HG03342 (cell line): ENCODE measurements around the gene SYT13.
"Not testable (repeated sequence)": the region's sequence is repeated elsewhere in the genome, so short reads cannot be mapped to it uniquely, and the experiment has no call there.

Source experiments
- ATAC-seq: cut with Tn5 transposase; IDR thresholded peaks from one replicate; pipeline ENCODE4 v1.9.1; 2021; ENCODE audit warnings: mild to moderate bottlenecking, moderate library complexity; ENCODE audit not compliant: unreplicated experiment

The SYT13 gene

DNA sequence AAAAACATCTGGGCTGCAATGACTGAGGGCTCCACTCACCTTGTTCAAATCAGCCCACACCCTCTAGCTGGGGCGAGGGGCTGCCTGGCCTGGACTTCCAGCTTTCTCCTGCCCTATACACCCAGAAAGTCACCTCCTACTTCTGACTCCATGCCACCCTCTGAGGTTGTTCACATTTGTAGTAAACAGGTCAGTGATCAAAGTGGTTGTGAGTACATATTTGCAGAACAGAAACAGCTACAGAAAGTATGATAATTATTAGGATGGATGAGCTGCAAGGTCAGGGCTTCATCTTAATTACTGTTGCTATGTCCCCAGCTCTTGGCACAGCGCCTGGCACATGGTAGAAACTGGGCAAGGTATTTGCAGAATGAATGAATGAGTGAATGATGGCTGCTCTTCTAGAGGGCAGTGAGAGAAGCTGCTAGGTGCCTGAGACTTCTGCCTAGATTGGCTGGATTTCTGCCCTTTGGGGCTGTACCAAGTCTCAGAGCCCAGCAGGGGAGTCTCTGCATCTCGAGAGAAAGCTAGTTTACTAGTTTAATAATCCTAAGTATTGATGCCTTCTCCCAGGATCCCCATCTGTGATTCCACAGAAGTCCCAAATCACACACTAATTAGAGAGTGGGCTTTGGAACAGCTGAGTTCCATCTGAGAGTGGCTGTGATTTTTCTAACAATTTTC is 36.0 kb downstream of the SYT13 start:
- no peak for ATAC-seq

DNA sequence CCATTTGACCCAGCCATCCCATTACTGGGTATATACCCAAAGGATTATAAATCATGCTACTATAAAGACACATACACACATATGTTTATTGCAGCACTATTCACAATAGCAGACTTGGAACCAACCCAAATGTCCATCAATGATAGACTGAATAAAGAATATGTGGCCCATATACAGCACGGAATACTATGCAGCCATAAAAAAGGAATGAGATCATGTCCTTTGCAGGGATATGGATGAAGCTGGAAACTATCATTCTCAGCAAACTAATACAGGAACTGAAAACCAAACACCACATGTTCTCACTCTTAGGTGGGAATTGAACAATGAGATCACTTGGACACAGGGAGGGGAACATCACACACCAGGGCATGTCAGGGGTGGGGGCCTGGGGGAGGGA is 36.8 kb downstream of the SYT13 start:
- ATAC-seq = not testable (repeated sequence)

DNA sequence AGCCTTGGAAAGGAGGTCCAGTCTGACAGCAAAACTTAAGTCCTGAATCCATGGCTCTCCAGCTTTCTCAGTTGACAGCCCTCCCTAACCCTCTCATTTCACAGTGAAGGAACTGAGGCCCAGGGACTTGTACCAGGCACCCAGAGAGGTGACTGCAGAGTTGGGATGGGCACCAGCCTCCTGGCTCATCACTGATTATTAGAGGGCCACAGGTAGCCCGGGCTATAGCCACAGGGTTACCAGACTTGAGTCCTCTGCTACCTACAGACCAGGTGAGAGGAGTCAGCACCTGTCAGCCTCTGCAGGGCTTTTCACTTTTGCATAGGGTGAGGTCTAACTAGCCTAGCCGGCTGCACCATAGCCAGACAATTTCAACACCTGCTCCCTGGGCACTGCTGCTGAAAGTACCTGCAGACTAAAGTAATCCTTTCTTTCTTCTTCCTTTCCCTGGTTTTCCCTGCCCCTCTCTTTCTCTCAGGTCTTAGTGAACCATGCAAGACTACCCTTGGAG is 37.6 kb downstream of the SYT13 start:
- ATAC-seq = no peak

DNA sequence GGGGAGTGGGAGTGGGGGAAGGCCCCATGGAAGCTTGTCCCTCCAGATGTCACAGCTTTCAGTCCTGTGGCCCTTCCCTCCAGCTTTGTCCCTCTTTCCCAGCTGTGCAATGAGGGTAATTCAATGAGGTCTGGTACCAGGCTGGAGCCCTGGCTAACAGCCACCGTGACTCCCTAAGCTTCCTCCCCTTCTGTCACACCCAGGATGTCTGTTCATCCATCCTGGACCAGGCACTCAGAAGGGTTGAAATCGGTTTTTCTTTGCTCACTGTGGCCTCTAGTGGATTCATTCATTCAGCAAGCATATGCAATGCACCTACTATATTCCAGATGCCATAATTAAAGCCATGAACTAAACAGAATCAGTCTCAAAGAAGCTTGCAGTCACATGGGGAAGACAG is 38.7 kb downstream of the SYT13 start:
- no peak for ATAC-seq

DNA sequence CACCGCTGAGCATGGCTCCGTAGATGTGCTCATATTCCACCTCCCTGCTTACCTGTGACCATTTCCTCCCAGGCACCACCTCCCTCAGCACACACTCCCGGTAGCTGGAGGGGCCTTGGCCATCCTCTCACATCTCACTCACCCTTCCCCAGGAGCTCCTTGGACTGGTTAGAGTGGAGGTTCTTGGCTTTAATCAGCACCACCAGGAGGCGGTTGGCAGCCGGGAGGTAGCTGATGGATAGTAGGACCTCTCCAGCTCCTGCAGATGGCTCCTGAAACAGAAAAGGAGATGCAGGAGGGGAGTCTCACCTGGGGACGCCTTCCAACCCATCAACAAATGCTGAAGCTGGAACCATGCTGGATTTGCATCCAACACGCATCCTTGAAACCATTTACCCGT is 39.9 kb downstream of the SYT13 start:
- ATAC-seq = no peak

DNA sequence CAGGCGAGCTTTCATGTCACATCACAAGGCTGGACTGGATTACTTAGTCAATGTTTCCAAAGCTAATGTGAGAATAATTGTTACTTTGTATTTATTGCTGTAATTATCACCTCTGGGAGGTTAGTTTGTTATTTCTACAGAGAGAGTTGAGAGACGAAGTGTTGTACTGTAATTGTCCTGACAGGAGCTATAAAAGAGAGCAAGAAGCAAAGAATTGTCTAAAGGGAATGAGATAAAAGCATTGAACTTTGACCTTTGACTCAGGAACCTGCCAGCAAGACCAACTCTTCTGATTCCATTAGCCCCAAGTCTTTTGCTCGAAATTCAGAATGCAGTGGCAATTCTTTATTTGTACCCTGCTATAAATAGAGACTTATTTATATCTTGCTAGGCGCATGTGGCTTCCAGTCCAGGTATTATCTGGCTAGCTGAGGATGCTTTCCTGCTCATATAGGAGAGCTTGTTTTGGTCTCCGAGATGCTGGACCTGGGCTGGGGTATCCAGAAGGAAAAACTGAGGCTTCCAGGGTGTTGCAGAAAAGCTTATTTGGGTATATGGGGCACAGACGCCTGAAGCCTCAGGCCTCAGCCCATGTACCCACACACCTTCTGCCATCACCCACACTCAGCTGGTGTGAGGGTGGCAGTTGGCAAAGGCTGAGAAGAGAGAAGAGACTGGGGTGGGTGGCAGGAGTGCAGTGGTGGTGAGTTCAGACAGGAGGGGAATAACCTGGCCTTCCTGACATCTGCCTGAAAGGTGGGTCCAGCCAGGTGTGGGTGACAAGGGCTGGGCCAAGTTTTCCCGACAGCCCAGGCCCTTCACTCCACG is 40.7 kb downstream of the SYT13 start:
- ATAC-seq = no peak

DNA sequence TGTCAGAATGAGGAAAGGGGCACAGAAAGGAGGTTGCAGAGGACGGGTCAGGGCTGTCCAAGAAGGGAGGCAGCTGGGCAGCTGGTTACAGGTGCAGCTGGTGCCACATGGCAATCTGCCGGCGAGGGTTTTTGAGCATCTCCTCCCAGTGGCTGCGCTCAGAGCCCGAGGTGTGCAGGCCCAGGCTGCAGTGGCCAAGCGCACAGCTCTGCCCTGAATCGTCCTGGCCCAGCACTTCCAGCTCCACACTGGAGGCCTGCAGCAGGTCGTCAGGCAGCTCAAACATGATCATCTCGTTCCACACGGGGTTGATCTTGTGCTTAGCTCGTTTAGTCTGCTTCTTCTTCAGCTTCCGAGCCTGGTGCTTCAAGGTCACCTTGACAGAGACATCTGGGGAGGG is 42.2 kb downstream of the SYT13 start:
- no peak for ATAC-seq

DNA sequence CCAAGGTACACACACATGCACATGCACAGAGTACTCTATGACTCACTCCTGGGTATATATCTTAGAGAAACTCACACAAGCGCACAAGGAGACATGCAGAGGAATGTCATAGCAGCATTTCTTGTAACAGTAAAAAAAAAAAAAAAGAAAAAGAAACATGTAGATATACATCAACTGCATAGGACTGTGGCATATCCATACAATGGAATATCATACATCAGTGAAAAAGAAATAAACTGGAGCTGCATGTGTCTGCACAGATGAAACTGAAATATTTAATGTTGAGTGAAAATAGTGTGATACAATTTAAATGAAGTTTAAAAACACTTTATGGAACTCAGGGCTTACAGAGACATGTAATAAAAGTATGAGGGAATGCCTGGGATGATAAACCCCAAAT is 46.4 kb downstream of the SYT13 start:
- ATAC-seq = no peak

DNA sequence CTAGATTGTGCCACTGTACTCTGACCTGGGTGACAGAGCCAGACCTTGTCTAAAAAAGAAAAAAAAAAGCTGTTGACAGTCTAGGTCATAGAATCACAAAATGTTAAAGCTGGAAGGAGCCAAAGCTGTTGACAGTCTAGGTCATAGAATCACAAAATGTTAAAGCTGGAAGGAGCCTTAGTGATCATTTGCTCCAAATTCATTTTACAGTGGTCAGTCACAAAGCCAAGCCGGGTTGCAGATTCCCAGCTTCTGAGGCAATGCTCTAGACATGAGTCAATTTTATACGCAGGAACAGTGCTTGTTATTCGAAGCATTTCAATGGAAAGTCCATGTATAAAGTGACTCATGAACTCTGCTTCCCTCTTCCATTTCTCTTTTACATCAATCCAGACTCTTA is 47.4 kb downstream of the SYT13 start:
- no peak for ATAC-seq

DNA sequence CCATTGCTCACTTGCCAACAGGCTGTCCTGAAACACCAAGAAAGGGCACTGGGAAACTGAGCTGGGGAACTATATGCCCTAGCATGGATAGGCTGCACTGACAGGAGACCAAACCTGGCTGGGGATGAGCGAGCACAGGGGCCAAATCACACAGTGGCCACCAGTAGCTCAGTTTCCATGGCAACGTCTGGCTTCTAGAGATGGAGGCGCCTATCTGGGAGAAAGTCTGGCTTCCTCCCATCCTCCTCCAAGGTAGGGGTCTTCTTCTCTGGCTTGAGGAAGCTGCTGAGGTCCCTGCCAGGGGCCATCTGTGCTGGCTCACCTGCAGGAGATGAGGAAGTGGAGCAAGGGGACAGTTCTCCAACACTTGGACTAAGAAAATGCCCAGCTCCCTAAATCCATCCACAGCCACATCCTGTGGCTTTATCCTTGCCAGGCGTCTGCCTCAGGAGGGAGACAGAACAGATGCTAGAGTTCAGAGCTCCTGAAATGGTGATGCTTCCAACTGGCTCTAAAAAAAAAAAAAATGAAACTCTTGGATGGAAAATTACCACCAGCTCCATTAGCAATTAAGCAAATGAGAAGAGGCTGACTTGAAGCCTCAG is 48.3 kb downstream of the SYT13 start:
- ATAC-seq = no peak

DNA sequence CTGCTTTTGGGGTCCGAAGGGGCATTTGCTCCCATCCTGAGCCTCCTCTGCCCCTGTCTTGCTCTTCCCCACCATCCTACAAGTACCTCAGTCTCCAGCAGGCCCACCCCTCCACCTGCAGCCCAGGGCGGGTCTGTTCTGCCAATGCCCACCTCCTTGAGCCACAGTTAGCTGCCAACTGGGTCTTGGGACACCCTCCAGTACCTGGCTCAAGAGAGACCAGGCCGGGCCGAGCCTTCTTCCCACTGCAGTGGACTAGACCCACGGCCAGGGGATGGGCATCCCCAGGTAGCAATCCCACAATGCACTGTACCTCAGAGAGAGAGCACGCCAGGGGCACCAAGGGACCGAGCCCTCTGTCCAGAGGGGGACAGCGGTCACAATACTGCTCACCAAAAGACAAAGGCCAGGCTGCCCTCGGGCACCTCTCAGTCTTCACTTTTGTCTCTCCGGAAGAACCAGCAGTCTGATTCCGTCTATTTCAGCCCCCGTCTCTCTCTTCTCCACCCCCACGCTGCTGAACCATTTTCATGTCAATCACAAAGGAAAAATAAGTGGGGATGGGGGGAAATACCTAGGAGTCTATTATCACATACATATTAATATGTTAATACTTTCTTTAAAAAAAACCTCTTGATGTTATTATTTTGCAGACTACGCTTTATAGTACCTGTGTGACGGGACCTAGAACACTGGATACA is 51.7 kb downstream of the SYT13 start:
- ATAC-seq = no peak

DNA sequence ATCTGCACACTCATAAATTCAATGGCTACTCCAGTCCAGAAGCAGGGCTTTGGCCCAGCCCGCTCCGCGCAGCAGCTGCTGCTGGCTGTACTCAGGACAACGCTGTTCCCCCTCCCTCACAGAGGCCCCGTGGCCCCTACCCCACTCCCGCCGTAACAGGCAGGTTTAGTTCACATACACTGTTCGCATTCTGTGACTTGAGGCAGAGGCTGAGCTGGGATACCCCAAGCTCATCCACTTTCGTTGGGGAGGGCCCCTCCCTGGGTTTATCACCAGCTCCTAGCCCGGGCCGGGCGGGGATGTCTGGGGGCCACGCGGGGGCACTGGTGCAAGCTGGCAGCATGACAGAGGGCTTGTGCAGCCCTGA is 52.4 kb downstream of the SYT13 start:
- no peak for ATAC-seq

DNA sequence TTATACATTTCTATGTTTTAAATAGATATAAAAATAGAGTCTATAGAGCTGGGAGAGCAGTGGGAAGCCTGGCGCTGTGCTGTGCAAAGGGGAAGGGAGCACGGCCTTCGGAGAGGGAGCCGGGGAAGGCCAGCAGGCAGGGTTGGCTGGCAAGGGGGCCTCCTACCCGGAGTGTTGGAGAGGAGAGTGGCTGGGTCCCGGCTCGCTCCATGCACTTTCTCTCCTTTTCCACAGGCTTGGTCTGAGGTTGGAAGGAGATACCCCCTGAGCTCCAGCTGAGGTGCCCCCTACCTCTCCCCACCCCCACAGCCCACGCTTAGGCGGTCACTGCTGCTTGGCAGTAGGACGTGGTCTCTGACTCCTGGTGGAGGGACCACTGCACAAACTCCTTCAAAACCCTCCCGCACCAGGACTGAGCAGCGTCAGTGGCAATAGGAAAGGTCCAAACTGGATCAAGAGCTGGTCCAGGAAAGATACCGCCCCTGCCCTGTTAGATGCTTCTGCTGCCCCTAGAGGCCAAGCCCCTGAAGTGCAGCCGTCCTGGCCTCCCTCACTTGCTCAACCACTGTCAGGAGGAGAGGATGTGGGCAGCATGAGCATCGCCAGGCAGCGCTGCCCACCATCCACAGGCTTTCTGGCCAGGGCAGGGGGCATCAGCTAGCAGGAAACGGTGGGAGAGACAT is 52.9 kb downstream of the SYT13 start:
- no peak for ATAC-seq

DNA sequence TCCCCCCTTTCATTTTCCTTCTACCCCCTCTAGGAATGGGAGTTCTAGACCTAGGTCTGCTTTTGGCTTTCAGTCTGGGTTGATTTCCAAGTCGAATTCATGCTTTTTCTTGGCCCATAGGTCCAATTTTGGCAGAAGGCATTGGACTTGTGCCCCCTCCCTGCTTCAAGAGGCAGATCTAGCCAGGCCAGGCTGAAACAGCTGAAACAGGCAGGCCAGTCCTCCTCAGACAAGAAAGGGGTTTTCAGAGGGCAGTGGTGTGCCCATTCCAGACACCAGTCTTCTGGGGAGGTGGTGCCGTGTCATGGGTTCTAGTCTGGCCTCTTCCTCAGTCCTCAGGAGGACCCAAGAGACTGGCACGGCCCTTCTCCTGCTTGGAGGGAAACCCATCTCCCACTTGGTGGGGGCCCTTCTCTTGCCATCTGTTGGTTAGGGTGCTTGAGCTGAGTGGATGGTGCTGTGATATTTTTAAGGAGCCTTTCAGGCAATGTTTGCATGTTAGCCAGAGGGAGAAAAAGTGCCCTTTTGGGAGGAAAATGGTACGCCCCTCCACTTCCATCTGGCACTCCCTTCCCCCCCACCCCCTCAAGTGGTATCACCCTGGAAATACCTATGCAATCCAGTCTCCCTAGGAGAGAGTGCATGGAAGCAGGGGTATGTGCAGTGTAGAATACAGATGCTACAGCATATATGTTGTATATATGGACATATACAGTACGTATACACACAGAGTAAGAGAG is 53.6 kb downstream of the SYT13 start:
- no peak for ATAC-seq

DNA sequence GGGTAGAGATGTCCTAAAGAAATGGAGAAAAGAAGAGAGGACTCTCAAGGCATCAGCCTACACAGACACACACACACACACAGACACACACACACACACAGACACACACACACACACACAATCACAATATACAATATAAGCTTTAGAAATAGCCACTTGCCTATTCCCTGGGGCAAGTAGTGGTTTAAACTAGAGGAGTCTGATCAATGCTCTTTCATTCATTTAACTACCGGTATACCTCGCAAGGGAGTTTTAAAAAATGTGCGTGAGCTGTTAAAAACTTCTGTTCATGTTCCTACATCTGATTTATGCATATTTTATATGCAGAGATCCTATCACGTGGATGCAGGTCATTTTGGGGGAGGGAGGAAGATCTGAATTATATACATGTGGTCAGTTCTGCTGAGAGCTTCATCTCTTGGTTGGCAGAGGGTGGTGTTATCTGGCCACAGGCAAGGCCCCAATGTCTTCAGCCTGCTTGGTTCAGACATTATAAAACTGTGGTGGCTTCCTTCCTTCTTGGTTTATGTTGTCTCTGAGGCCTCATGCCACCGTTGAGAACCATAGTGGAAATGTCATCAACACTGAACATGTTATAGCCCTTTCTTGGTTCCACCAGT is 56.6 kb downstream of the SYT13 start:
- ATAC-seq = no peak

DNA sequence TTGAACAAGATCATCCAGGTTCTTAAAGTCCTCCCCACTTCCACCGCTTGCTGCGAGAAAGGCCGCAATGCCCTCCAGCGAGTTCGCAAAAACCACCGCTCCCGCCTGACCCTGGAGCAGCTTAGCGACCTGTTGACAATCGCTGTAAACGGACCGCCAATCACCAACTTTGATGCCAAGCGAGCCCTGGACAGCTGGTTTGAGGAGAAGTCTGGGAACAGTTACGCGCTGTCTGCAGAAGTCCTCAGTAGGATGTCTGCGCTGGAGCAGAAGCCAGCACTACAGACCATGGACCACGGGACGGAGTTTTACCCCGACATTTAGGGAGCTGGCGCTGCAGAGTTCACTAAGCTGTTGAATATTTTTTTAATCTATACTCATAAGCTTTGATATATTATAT is 58.3 kb downstream of the SYT13 start:
- no peak for ATAC-seq

DNA sequence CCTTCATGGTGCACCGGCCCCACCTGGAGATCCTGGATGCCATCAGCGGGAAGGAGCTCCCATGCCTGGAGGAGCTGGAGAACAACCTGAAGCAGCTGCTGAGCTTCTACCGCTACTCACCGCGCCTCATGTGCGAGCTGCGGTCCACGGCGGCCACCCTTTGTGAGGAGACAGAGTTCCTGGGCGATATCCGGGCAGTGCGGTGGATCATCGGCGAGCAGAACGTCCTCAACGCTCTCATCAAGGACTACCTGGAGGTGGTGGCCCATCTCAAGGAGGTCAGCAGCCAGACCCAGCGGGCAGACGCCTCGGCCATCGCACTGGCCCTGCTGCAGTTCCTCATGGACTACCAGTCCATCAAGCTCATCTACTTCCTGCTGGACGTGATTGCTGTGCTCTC is 59.2 kb downstream of the SYT13 start:
- no peak for ATAC-seq

DNA sequence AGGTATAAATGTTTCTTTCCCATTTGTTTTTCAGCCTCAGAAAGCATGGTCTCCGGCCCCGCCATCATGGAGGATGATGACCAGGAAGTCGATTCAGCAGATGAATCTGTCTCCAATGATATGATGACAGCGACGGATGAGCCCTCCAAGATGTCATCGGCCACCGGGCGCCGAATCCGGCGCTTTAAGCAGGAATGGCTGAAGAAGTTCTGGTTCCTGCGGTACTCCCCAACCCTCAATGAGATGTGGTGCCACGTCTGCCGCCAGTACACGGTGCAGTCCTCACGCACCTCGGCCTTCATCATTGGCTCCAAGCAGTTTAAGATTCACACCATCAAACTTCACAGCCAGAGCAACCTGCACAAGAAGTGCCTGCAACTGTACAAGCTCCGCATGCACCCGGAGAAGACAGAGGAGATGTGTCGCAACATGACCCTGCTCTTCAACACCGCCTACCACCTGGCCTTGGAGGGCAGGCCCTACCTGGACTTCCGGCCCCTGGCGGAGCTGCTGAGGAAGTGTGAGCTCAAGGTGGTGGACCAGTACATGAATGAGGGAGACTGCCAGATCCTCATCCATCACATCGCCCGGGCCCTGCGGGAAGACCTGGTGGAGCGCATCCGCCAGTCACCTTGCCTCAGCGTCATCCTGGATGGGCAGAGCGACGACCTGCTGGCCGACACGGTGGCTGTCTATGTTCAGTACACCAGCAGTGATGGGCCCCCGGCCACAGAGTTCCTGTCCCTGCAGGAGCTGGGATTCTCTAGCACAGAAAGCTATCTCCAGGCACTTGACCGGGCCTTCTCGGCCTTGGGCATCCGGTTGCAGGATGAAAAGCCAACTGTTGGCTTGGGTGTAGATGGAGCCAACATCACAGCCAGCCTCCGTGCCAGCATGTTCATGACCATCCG is 59.9 kb downstream of the SYT13 start:
- ATAC-seq = no peak

DNA sequence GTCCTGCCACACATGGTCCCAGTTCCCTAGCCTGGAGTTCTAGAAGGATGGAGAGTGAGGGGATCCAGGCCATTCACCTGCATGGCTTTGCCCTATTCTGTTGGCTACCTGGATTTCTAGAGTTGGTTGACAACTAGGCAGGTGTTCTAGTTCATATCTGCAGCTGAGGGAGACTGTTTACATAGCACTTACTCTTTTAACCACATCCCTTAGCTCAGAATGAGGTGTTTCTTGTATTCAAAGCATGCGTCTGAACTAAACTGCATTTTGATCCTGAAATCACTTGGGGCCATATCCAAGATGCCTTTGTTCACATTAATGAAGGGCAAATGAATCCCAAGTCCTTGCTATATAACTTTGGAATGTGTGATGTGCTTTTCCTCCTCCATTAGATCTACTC is 60.9 kb downstream of the SYT13 start:
- ATAC-seq = no peak
